PC-9 (cell line): ENCODE measurements around the gene PHYHIPL.
"Not testable (repeated sequence)": the region's sequence is repeated elsewhere in the genome, so short reads cannot be mapped to it uniquely, and the experiment has no call there.

Source experiments
- EZH2 ChIP-seq: fragments of 200-600 bp; sonication (generic); IDR thresholded peaks from 2 replicates; pipeline ENCODE4 v1.8.0; 2017; ENCODE audit warnings: antibody characterized with exemption, low read depth
- TF ChIP-seq, protein P1 (sequence below): fragments of 200-600 bp; sonication (generic); conservative IDR thresholded peaks from 2 replicates; pipeline ENCODE4 v1.6.1; 2017; ENCODE audit warnings: mixed run types, antibody characterized with exemption, mild to moderate bottlenecking, moderate library complexity

DNA sequence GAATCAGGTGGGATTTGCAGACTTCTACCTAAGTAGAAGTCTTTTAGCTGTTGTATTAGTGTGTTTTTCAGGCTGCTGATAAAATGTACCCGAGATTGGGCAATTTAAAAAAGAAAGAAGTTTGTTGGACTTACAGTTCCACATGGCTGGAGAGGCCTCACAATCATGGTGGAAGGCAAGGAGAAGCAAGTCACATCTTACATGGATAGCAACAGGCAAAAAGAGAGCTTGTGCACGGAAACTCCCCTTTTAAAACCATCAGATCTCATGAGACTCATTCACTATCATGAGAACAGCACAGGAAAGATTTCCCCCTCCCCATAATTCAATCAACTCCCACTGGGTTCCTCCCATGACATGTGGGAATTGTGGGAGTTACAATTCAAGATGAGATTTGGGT is 62.7 kb downstream of the PHYHIPL start:
- TF ChIP-seq, protein P1, sequence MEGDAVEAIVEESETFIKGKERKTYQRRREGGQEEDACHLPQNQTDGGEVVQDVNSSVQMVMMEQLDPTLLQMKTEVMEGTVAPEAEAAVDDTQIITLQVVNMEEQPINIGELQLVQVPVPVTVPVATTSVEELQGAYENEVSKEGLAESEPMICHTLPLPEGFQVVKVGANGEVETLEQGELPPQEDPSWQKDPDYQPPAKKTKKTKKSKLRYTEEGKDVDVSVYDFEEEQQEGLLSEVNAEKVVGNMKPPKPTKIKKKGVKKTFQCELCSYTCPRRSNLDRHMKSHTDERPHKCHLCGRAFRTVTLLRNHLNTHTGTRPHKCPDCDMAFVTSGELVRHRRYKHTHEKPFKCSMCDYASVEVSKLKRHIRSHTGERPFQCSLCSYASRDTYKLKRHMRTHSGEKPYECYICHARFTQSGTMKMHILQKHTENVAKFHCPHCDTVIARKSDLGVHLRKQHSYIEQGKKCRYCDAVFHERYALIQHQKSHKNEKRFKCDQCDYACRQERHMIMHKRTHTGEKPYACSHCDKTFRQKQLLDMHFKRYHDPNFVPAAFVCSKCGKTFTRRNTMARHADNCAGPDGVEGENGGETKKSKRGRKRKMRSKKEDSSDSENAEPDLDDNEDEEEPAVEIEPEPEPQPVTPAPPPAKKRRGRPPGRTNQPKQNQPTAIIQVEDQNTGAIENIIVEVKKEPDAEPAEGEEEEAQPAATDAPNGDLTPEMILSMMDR, result not testable (repeated sequence)
- not testable (repeated sequence) for TF ChIP-seq EZH2
